Measurements from ENCODE around the gene CCDC198.

GRCh38 chr14:57482120-57482519 lies 11.5 kb downstream of the CCDC198 start:
- TF ChIP-seq POLR2A (IDR thresholded peaks at IDR 0.05) (no peak), CTCF (IDR thresholded peaks at IDR 0.05 in 4 of 5, conservative IDR thresholded peaks at IDR 0.05 in 1 of 5) (no peak)
